ENCODE results near the gene C1orf226.

Gene C1orf226

GRCh38 chr1:162353702-162354101 is 27.8 kb upstream of the C1orf226 start:
- H3K4me1 ChIP-seq (ENCODE audit: control insufficient read depth, insufficient read depth, low read length) = peaks cover 17% of the 10 kb centered on the region

GRCh38 chr1:162357681-162358266 is 23.8 kb upstream of the C1orf226 start:
- H3K36me3 ChIP-seq (ENCODE audit: insufficient read depth, low read length) = no peaks in the 10 kb centered on the region
- H3K9me3 ChIP-seq (replicated peaks; ENCODE audit: low read length) = no peaks in the 10 kb centered on the region
- H3K27me3 ChIP-seq (ENCODE audit: control insufficient read depth, insufficient read depth, low read length) = peaks cover 2% of the 10 kb centered on the region
- no peak overlapping the region for H3K9ac ChIP-seq (ENCODE audit: low read depth, low read length)
- peaks cover 10% of the 10 kb centered on the region for H3K4me1 ChIP-seq (ENCODE audit: control insufficient read depth, insufficient read depth, low read length)
- H3K4me2 ChIP-seq (ENCODE audit: low read length) = no peak overlapping the region
- no peak overlapping the region for H3K4me3 ChIP-seq (ENCODE audit: low read length)

More at GRCh38 chr1:162353702-162354101, 27.8 kb upstream of the C1orf226 start:
- no peak overlapping the region for H3K9ac ChIP-seq (ENCODE audit: low read depth, low read length)
- no peaks in the 10 kb centered on the region for H3K27me3 ChIP-seq (ENCODE audit: control insufficient read depth, insufficient read depth, low read length)
- no peak overlapping the region for H3K4me2 ChIP-seq (ENCODE audit: low read length)
- H3K4me3 ChIP-seq (ENCODE audit: low read length) = no peak overlapping the region
- H3K36me3 ChIP-seq (ENCODE audit: insufficient read depth, low read length) = no peaks in the 10 kb centered on the region
- no peaks in the 10 kb centered on the region for H3K9me3 ChIP-seq (replicated peaks; ENCODE audit: low read length)

GRCh38 chr1:162358928-162359327 is 22.6 kb upstream of the C1orf226 start:
- no peak overlapping the region for H3K4me3 ChIP-seq (ENCODE audit: low read length)
- H3K36me3 ChIP-seq (ENCODE audit: insufficient read depth, low read length) = no peaks in the 10 kb centered on the region
- H3K27me3 ChIP-seq (ENCODE audit: control insufficient read depth, insufficient read depth, low read length) = peaks cover 2% of the 10 kb centered on the region
- H3K4me2 ChIP-seq (ENCODE audit: low read length) = no peak overlapping the region
- no peak overlapping the region for H3K9ac ChIP-seq (ENCODE audit: low read depth, low read length)
- H3K4me1 ChIP-seq (ENCODE audit: control insufficient read depth, insufficient read depth, low read length) = peaks cover 10% of the 10 kb centered on the region
- no peaks in the 10 kb centered on the region for H3K9me3 ChIP-seq (replicated peaks; ENCODE audit: low read length)

GRCh38 chr1:162359523-162360236 is 21.8 kb upstream of the C1orf226 start:
- Histone ChIP-seq H3K4me3 (ENCODE audit: low read length) (no peak overlapping the region), H3K4me2 (ENCODE audit: low read length) (no peak overlapping the region), H3K36me3 (ENCODE audit: insufficient read depth, low read length) (no peaks in the 10 kb centered on the region), H3K9me3 (replicated peaks; ENCODE audit: low read length) (no peaks in the 10 kb centered on the region), H3K4me1 (ENCODE audit: control insufficient read depth, insufficient read depth, low read length) (peaks cover 12% of the 10 kb centered on the region), H3K9ac (ENCODE audit: low read depth, low read length) (no peak overlapping the region), H3K27me3 (ENCODE audit: control insufficient read depth, insufficient read depth, low read length) (peaks cover 2% of the 10 kb centered on the region)

GRCh38 chr1:162360237-162360873 is 21.2 kb upstream of the C1orf226 start:
- H3K9me3 ChIP-seq (replicated peaks; ENCODE audit: low read length) = no peaks in the 10 kb centered on the region
- no peak overlapping the region for H3K9ac ChIP-seq (ENCODE audit: low read depth, low read length)
- H3K4me3 ChIP-seq (ENCODE audit: low read length) = no peak overlapping the region
- H3K36me3 ChIP-seq (ENCODE audit: insufficient read depth, low read length) = no peaks in the 10 kb centered on the region
- H3K4me2 ChIP-seq (ENCODE audit: low read length) = no peak overlapping the region
- peaks cover 17% of the 10 kb centered on the region for H3K4me1 ChIP-seq (ENCODE audit: control insufficient read depth, insufficient read depth, low read length)
- peaks cover 2% of the 10 kb centered on the region for H3K27me3 ChIP-seq (ENCODE audit: control insufficient read depth, insufficient read depth, low read length)

- H3K4me3 ChIP-seq (ENCODE audit: low read length) = no peak overlapping the region
- H3K36me3 ChIP-seq (ENCODE audit: insufficient read depth, low read length) = no peaks in the 10 kb centered on the region
- no peak overlapping the region for H3K4me2 ChIP-seq (ENCODE audit: low read length)
These were observed 20.7 kb upstream of the C1orf226 start for GRCh38 chr1:162360874-162361260.

GRCh38 chr1:162361349-162361748 is 20.2 kb upstream of the C1orf226 start:
- Histone ChIP-seq H3K4me1 (ENCODE audit: control insufficient read depth, insufficient read depth, low read length) (peaks cover 17% of the 10 kb centered on the region), H3K27me3 (ENCODE audit: control insufficient read depth, insufficient read depth, low read length) (peaks cover 2% of the 10 kb centered on the region), H3K9me3 (replicated peaks; ENCODE audit: low read length) (no peaks in the 10 kb centered on the region), H3K4me3 (ENCODE audit: low read length) (no peak overlapping the region), H3K4me2 (ENCODE audit: low read length) (no peak overlapping the region), H3K36me3 (ENCODE audit: insufficient read depth, low read length) (no peaks in the 10 kb centered on the region), H3K9ac (ENCODE audit: low read depth, low read length) (no peak overlapping the region)

More at GRCh38 chr1:162360874-162361260, 20.7 kb upstream of the C1orf226 start:
- Histone ChIP-seq H3K27me3 (ENCODE audit: control insufficient read depth, insufficient read depth, low read length) (peaks cover 2% of the 10 kb centered on the region), H3K9ac (ENCODE audit: low read depth, low read length) (no peak overlapping the region), H3K9me3 (replicated peaks; ENCODE audit: low read length) (no peaks in the 10 kb centered on the region), H3K4me1 (ENCODE audit: control insufficient read depth, insufficient read depth, low read length) (peaks cover 17% of the 10 kb centered on the region)

- Histone ChIP-seq H3K9me3 (replicated peaks; ENCODE audit: low read length) (no peaks in the 10 kb centered on the region), H3K4me2 (ENCODE audit: low read length) (no peak overlapping the region), H3K36me3 (ENCODE audit: insufficient read depth, low read length) (no peaks in the 10 kb centered on the region)
These were observed 17.7 kb upstream of the C1orf226 start for GRCh38 chr1:162363823-162364222.

GRCh38 chr1:162364498-162364897 is 17.0 kb upstream of the C1orf226 start:
- Histone ChIP-seq H3K4me1 (ENCODE audit: control insufficient read depth, insufficient read depth, low read length) (peaks cover 17% of the 10 kb centered on the region), H3K27me3 (ENCODE audit: control insufficient read depth, insufficient read depth, low read length) (peaks cover 2% of the 10 kb centered on the region), H3K4me2 (ENCODE audit: low read length) (no peak overlapping the region), H3K9ac (ENCODE audit: low read depth, low read length) (no peak overlapping the region), H3K4me3 (ENCODE audit: low read length) (no peak overlapping the region), H3K9me3 (replicated peaks; ENCODE audit: low read length) (no peaks in the 10 kb centered on the region), H3K36me3 (ENCODE audit: insufficient read depth, low read length) (no peaks in the 10 kb centered on the region)

More at GRCh38 chr1:162363823-162364222, 17.7 kb upstream of the C1orf226 start:
- Histone ChIP-seq H3K4me1 (ENCODE audit: control insufficient read depth, insufficient read depth, low read length) (peaks cover 17% of the 10 kb centered on the region), H3K4me3 (ENCODE audit: low read length) (no peak overlapping the region), H3K9ac (ENCODE audit: low read depth, low read length) (no peak overlapping the region), H3K27me3 (ENCODE audit: control insufficient read depth, insufficient read depth, low read length) (peaks cover 2% of the 10 kb centered on the region)

GRCh38 chr1:162365284-162366020 is 16.1 kb upstream of the C1orf226 start:
- H3K4me2 ChIP-seq (ENCODE audit: low read length) = no peak overlapping the region
- H3K4me3 ChIP-seq (ENCODE audit: low read length) = no peak overlapping the region
- no peak overlapping the region for H3K9ac ChIP-seq (ENCODE audit: low read depth, low read length)
- no peaks in the 10 kb centered on the region for H3K9me3 ChIP-seq (replicated peaks; ENCODE audit: low read length)
- peaks cover 17% of the 10 kb centered on the region for H3K4me1 ChIP-seq (ENCODE audit: control insufficient read depth, insufficient read depth, low read length)
- peaks cover 2% of the 10 kb centered on the region for H3K27me3 ChIP-seq (ENCODE audit: control insufficient read depth, insufficient read depth, low read length)
- no peaks in the 10 kb centered on the region for H3K36me3 ChIP-seq (ENCODE audit: insufficient read depth, low read length)

- Histone ChIP-seq H3K4me1 (ENCODE audit: control insufficient read depth, insufficient read depth, low read length) (peaks cover 12% of the 10 kb centered on the region), H3K9ac (ENCODE audit: low read depth, low read length) (no peak overlapping the region), H3K9me3 (replicated peaks; ENCODE audit: low read length) (no peaks in the 10 kb centered on the region), H3K4me3 (ENCODE audit: low read length) (no peak overlapping the region), H3K36me3 (ENCODE audit: insufficient read depth, low read length) (no peaks in the 10 kb centered on the region), H3K27me3 (ENCODE audit: control insufficient read depth, insufficient read depth, low read length) (peaks cover 2% of the 10 kb centered on the region), H3K4me2 (ENCODE audit: low read length) (no peak overlapping the region)
These were observed 15.4 kb upstream of the C1orf226 start for GRCh38 chr1:162366149-162366548.

All from skeletal muscle satellite cell (primary cell).